Measurements from ENCODE around the gene TSPAN14. TPM values are rescaled to one million over a fixed set of nuclear protein-coding genes. Genes with fewer than 3 reads are reported as not detected.

The TSPAN14 gene
- total RNA-seq, 2 experiments from 2014 or later: 167 to 168 TPM

GRCh38 chr10:80413271-80413996 is 40.7 kb upstream of the TSPAN14 start:
- no peak for DNase-seq
- H3K4me3 Mint-ChIP-seq: no peak overlapping the region
- H3K27me3 Mint-ChIP-seq: no peaks in the 10 kb centered on the region
- Histone ChIP-seq H3K4me3 (ENCODE audit: low read length) (no peak overlapping the region), H3K36me3 (ENCODE audit: insufficient read depth, low read length) (no peaks in the 10 kb centered on the region), H3K4me1 (ENCODE audit: insufficient read depth, low read length) (peaks cover 11% of the 10 kb centered on the region), H3K27ac (ENCODE audit: low read depth in 1 of 2, low read length in 2 of 2) (no peak overlapping the region), H3K27me3 (ENCODE audit: control insufficient read depth in 1 of 2, insufficient read depth in 2 of 2, low read length in 2 of 2) (no peaks in the 10 kb centered on the region), H3K9me3 (ENCODE audit: control insufficient read depth in 1 of 2, insufficient read depth in 1 of 2, low read length in 2 of 2) (no peaks in the 10 kb centered on the region)
- ATAC-seq (ENCODE audit: poor library complexity): no peak
- ChIA-PET CTCF (interaction anchor here (0.9 to 1.3 kb wide), 2 partner anchors 22 to 35 kb away, joined by 3 read pairs; no protein-coding TSS in a partner anchor), POLR2A (no interaction called here)
- intact Hi-C loops (cut with DNase I, micrococcal nuclease): loop anchor here in 1 of 2 experiments (5.0 kb wide), 1 partner anchor 44 kb away; no protein-coding TSS in a partner anchor
- no peak for TF ChIP-seq CTCF (IDR thresholded peaks at IDR 0.05)
- H3K27ac Mint-ChIP-seq: peak overlapping the region; percentile 31
- H3K9me3 Mint-ChIP-seq: no peaks in the 10 kb centered on the region
- no peaks in the 10 kb centered on the region for H3K36me3 Mint-ChIP-seq (ENCODE audit: low read depth)
- peaks cover 58% of the 10 kb centered on the region for H3K4me1 Mint-ChIP-seq (ENCODE audit: low read depth)

DNA sequence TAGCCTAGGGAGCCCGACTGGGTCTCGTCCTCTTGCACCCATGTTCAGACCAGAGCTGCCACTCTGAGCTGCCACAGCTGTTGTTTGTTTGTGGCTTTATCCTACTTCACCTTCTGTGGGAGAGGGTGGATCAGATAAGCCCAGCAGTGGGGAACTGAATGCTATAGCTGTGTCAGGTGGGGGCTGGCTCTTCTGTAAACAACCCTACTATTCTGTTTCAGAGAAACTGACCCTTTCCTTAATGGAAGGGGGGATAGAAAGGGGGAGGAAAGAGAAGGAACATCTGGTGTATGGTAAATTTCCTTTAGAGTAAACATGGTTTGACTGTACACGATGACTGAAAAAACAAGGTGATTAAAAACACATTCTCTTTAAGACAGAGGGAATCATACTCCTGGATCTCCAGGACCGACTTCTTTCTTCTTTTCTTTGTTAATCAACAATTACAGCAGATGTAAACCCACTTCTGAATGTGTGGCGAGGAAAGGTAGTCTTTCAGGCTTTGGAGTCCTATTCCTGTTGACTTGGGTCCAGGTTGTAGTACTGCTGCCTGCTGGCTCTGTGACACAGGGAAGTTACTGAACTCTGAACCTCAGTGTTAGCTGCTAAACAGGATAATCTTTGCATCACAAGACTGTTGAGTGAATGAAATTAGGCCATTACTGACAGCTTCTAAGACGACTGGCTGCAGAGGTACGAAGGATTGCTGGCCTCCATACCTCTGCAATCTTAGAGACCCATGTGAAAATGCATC is 39.8 kb upstream of the TSPAN14 start:
- no peak overlapping the region for H3K4me3 ChIP-seq (ENCODE audit: low read length)
- Mint-ChIP-seq H3K9me3 (no peaks in the 10 kb centered on the region), H3K4me3 (no peak overlapping the region), H3K36me3 (ENCODE audit: low read depth) (no peaks in the 10 kb centered on the region), H3K27me3 (no peaks in the 10 kb centered on the region), H3K4me1 (ENCODE audit: low read depth) (peaks cover 53% of the 10 kb centered on the region), H3K27ac (no peak overlapping the region)
- H3K4me1 ChIP-seq (ENCODE audit: insufficient read depth, low read length): peaks cover 2% of the 10 kb centered on the region
- DNase-seq: no peak
- H3K9me3 ChIP-seq (ENCODE audit: control insufficient read depth in 1 of 2, insufficient read depth in 1 of 2, low read length in 2 of 2): no peaks in the 10 kb centered on the region
- POLR2A ChIA-PET: no interaction called here
- H3K36me3 ChIP-seq (ENCODE audit: insufficient read depth, low read length): no peaks in the 10 kb centered on the region
- TF ChIP-seq CTCF (IDR thresholded peaks at IDR 0.05): no peak
- CTCF ChIA-PET: no interaction called here
- intact Hi-C loops (cut with DNase I, micrococcal nuclease): loop anchor here in 1 of 2 experiments (5.0 kb wide), 1 partner anchor 43 kb away; no protein-coding TSS in a partner anchor
- H3K27ac ChIP-seq (ENCODE audit: low read depth in 1 of 2, low read length in 2 of 2): no peak overlapping the region
- H3K27me3 ChIP-seq (ENCODE audit: control insufficient read depth in 1 of 2, insufficient read depth in 2 of 2, low read length in 2 of 2): no peaks in the 10 kb centered on the region
- ATAC-seq (ENCODE audit: poor library complexity): no peak

GRCh38 chr10:80415734-80416478 is 38.2 kb upstream of the TSPAN14 start:
- no peak overlapping the region for H3K27ac Mint-ChIP-seq
- H3K27me3 ChIP-seq (ENCODE audit: control insufficient read depth in 1 of 2, insufficient read depth in 2 of 2, low read length in 2 of 2): no peaks in the 10 kb centered on the region
- no peak overlapping the region for H3K4me3 Mint-ChIP-seq
- ATAC-seq (ENCODE audit: poor library complexity) (no peak), DNase-seq (no peak)
- no peaks in the 10 kb centered on the region for H3K9me3 Mint-ChIP-seq
- POLR2A ChIA-PET: no interaction called here
- H3K4me1 Mint-ChIP-seq (ENCODE audit: low read depth): peaks cover 38% of the 10 kb centered on the region
- CTCF ChIA-PET: interaction anchor here (0.6 kb wide), 1 partner anchor 145 kb away, joined by 3 read pairs; no protein-coding TSS in a partner anchor
- no peaks in the 10 kb centered on the region for H3K27me3 Mint-ChIP-seq
- H3K9me3 ChIP-seq (ENCODE audit: control insufficient read depth in 1 of 2, insufficient read depth in 1 of 2, low read length in 2 of 2): no peaks in the 10 kb centered on the region
- no peak overlapping the region for H3K27ac ChIP-seq (ENCODE audit: low read depth in 1 of 2, low read length in 2 of 2)
- TF ChIP-seq CTCF (IDR thresholded peaks at IDR 0.05): no peak
- H3K36me3 ChIP-seq (ENCODE audit: insufficient read depth, low read length): no peaks in the 10 kb centered on the region
- intact Hi-C loops (cut with DNase I, micrococcal nuclease): no loop called here
- H3K4me3 ChIP-seq (ENCODE audit: low read length): no peak overlapping the region
- H3K36me3 Mint-ChIP-seq (ENCODE audit: low read depth): no peaks in the 10 kb centered on the region
- H3K4me1 ChIP-seq (ENCODE audit: insufficient read depth, low read length): no peaks in the 10 kb centered on the region
